ENCODE measurements around the gene CAV3. TPM values are rescaled to one million over a fixed set of nuclear protein-coding genes. Genes with fewer than 3 reads are reported as not detected.
A peak's percentile ranks its signal among the peaks of the same experiment; 100 is the strongest.

CAV3 gene
- total and polyA plus RNA-seq, 9 of the 15 experiments (the other 6 are each of a cell fraction or from before 2014, with no cell fraction given), result not detected

DNA sequence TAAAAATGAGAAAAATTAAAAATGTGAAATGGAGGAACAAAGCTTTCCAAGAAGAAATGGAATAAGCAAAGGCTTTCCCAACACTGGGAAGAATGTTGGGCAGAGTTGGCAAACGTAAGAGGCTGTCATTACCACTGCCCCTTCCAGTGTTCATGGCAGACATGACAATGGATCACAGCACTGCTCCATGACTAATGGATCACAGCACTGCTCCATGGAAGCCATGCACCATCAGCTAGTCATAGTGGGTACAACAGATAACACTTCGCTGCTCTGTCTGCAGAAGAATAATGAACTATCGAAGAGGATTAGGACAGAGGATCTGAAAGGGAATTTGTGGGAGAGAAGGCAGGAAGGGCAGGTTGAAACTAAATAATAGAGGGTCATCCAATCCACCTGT lies 5.0 kb downstream of the CAV3 start:
- ChIA-PET CTCF (ENCODE audit: low intra/inter-chr PET ratio) (no interaction called here), POLR2A (interaction anchor here (0.6 to 1.1 kb wide), 2 partner anchors 16 to 36 kb away, joined by 3 to 4 read pairs; no protein-coding TSS in a partner anchor)
- Histone ChIP-seq H3K27me3 (ENCODE audit: control insufficient read depth in 2 of 2, insufficient read depth in 2 of 2, low read length in 2 of 2) (peaks cover 15 to 43% of the 10 kb centered on the region in 2 experiments), H2AFZ (ENCODE audit: low read depth, low read length) (no peak overlapping the region), H3K9ac (ENCODE audit: insufficient read depth in 1 of 2, low read depth in 2 of 2, low read length in 2 of 2) (no peak overlapping the region), H3K9me3 (replicated peaks; ENCODE audit: control insufficient read depth, insufficient read depth, low read depth, low read length) (no peaks in the 10 kb centered on the region), H3K79me2 (ENCODE audit: control insufficient read depth, insufficient read depth, low read length) (no peaks in the 10 kb centered on the region), H3K4me2 (ENCODE audit: insufficient read depth, low read length) (no peak overlapping the region), H3K36me3 (ENCODE audit: control insufficient read depth, insufficient read depth, low read length) (no peaks in the 10 kb centered on the region), H3K4me3 (no peak overlapping the region), H4K20me1 (replicated peaks; ENCODE audit: control insufficient read depth, insufficient read depth, low read length) (peaks cover 9% of the 10 kb centered on the region), H3K9me1 (ENCODE audit: control insufficient read depth, insufficient read depth, low read length) (no peaks in the 10 kb centered on the region), H3K4me1 (replicated peaks in 1 of 2; ENCODE audit: control insufficient read depth in 2 of 2, insufficient read depth in 2 of 2, low read length in 2 of 2) (peaks cover 3 to 4% of the 10 kb centered on the region in 2 experiments; a peak in 3 of 5 replicates), H3K27ac (ENCODE audit: extremely low read depth, low read depth, low read length) (no peak overlapping the region)
- TF ChIP-seq, protein P1, sequence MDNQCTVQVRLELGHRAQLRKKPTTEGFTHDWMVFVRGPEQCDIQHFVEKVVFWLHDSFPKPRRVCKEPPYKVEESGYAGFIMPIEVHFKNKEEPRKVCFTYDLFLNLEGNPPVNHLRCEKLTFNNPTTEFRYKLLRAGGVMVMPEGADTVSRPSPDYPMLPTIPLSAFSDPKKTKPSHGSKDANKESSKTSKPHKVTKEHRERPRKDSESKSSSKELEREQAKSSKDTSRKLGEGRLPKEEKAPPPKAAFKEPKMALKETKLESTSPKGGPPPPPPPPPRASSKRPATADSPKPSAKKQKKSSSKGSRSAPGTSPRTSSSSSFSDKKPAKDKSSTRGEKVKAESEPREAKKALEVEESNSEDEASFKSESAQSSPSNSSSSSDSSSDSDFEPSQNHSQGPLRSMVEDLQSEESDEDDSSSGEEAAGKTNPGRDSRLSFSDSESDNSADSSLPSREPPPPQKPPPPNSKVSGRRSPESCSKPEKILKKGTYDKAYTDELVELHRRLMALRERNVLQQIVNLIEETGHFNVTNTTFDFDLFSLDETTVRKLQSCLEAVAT (IDR thresholded peaks at IDR 0.05), result 0 out of 4 replicates have a peak, but pooled peaks of 1 of the 2 experiments have one; percentile 34
- TF ChIP-seq ZNF134 (CRISPR knock-in tag; conservative IDR thresholded peaks at IDR 0.05) (no peak), IRF1 (CRISPR knock-in tag; IDR thresholded peaks at IDR 0.05; ENCODE audit: borderline replicate concordance) (no peak), RBM22 (IDR thresholded peaks at IDR 0.05; ENCODE audit: low read depth, low read length, poor library complexity, severe bottlenecking) (no peak), ZNF324 (CRISPR knock-in tag; IDR thresholded peaks at IDR 0.05) (no peak), POLR2A (conservative IDR thresholded peaks at IDR 0.05) (no peak)
- intact Hi-C loops (cut with micrococcal nuclease) (no loop called here), in situ Hi-C loops (cut with MboI) (no loop called here)
- BruUV-seq (replicated peaks), result no TSS peak
- no peak for ATAC-seq
- DNase-seq (ENCODE audit: extremely low read depth in 1 of 4, low spot score in 3 of 4), result no peak
- 0% methylated on average over 3 of the region's 3 CpGs for WGBS (ENCODE audit: insufficient coverage, low coverage, missing lambda C conversion rate)
- no peak for FAIRE-seq
